ENCODE measurements around the gene CD160. TPM values are rescaled to one million over a fixed set of nuclear protein-coding genes. Genes with fewer than 3 reads are reported as not detected.
"Not testable (repeated sequence)": the region's sequence is repeated elsewhere in the genome, so short reads cannot be mapped to it uniquely, and the experiment has no call there.

Gene CD160
- total and polyA plus RNA-seq, 2 experiments from 2014 or later = 0.06 TPM; not detected in 1

DNA sequence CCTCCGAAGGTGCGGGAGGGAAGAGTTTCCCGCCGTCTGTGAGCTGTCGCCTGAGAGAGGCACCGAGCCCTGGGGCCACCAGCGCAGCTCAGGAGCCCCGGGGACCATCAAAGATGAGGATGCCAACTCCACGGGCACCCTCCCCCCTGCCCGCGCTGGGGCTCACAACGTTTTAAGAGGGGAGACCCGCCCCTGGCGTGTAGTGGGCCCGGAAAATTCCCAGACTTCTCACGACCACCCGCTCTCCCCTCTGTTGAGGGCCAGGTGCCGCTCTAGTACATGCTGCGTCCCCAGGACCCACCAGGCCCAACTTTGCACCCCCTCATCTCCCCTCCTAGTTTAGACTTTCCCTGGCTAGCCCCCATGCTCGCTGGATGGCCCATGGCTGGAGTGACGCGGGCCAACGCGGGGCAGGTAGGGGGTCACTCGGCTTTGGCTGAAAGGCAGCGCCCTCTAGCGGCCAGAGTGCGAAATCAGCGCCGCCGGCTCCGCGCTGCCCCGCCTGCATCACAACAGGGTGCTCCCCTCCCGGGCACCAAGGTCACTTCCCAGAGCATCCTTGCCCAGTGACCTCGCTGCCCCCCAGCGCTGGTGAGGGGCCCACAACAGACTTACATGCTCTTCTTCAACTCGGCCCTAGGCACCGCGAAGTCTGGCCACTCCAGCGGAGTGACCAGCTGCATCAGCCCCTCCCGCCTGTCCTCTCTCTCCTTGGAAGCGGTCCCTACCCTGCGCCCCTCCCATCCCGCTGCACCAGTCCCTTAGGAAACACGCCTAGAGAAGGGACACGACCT is 1.8 kb downstream of the CD160 start (continued):
- peak; percentile 83 for TF ChIP-seq CREB1 (CRISPR knock-in tag; IDR thresholded peaks at IDR 0.05; ENCODE audit: low read depth)

- not testable (repeated sequence) for ATAC-seq; H3K27me3 Mint-ChIP-seq (ENCODE audit: insufficient read depth, low read depth, poor library complexity); H3K36me3 Mint-ChIP-seq (ENCODE audit: low read depth); H3K9me3 Mint-ChIP-seq; H3K4me3 Mint-ChIP-seq; H3F3A ChIP-seq (replicated peaks; ENCODE audit: low read depth); H3K4me3 ChIP-seq; H3K9me2 ChIP-seq (ENCODE audit: insufficient read depth); H4K20me1 ChIP-seq (replicated peaks; ENCODE audit: insufficient read depth); H2AFZ ChIP-seq; DNase-seq (ENCODE audit: low spot score); H3K79me2 ChIP-seq (replicated peaks; ENCODE audit: insufficient read depth); H3K27me3 ChIP-seq (ENCODE audit: insufficient read depth); H3K4me1 ChIP-seq (ENCODE audit: insufficient read depth); H3K4me2 ChIP-seq; H3K27ac ChIP-seq (ENCODE audit: low read depth); H3K36me3 ChIP-seq (ENCODE audit: insufficient read depth); H3K27ac Mint-ChIP-seq
- H3K4me1 Mint-ChIP-seq = peaks cover 15% of the 10 kb centered on the region
Measured at GRCh38 chr1:145726193-145726592, 6.9 kb downstream of the CD160 start.

DNA sequence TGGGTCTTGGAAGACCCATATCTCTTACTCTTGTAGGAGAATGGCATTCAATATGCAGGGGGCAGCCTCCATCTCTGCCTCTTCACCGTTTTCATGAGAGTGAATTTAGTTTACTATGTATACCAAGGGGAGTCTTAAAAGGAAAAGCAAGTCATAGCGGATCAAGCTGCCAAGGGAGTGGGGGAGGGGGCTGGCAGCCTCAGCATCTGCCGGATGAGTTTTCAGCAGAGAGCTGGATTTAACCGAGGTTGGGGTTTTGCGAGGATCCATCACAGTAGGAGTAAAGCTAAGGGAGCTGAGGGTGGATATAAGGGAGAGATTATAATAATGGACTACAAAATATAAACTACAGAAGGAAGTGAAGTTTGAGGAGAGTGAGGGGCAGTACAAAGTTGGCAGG is 9.9 kb downstream of the CD160 start:
- H3K36me3 Mint-ChIP-seq (ENCODE audit: low read depth) = no peaks in the 10 kb centered on the region
- Histone ChIP-seq H3K27me3 (ENCODE audit: insufficient read depth) (no peaks in the 10 kb centered on the region), H3K9me2 (ENCODE audit: insufficient read depth) (no peaks in the 10 kb centered on the region), H3K4me1 (ENCODE audit: insufficient read depth) (0 out of 2 replicates have a peak, but pooled peaks cover 6% of the 10 kb centered on the region), H3F3A (replicated peaks; ENCODE audit: low read depth) (no peaks in the 10 kb centered on the region), H3K79me2 (replicated peaks; ENCODE audit: insufficient read depth) (no peaks in the 10 kb centered on the region), H3K4me3 (no peak overlapping the region), H2AFZ (no peak overlapping the region; the same call in 1 of the 2 replicates), H4K20me1 (replicated peaks; ENCODE audit: insufficient read depth) (0 out of 2 replicates have a peak, but pooled peaks cover under 1% of the 10 kb centered on the region), H3K36me3 (ENCODE audit: insufficient read depth) (no peaks in the 10 kb centered on the region), H3K27ac (ENCODE audit: low read depth) (no peak overlapping the region), H3K4me2 (no peak overlapping the region)
- H3K4me3 Mint-ChIP-seq = no peak overlapping the region
- ATAC-seq (peak; percentile 39), DNase-seq (ENCODE audit: low spot score) (no peak)
- peaks cover 23% of the 10 kb centered on the region for H3K4me1 Mint-ChIP-seq
- no peaks in the 10 kb centered on the region for H3K9me3 Mint-ChIP-seq
- no peak overlapping the region; the same call in 1 of the 2 replicates for H3K27ac Mint-ChIP-seq
- peaks cover 8% of the 10 kb centered on the region for H3K27me3 Mint-ChIP-seq (ENCODE audit: insufficient read depth, low read depth, poor library complexity)
- no peak for TF ChIP-seq ZNF114 (CRISPR knock-in tag; IDR thresholded peaks at IDR 0.05)
- no peak for TF ChIP-seq ZNF462 (CRISPR knock-in tag; IDR thresholded peaks at IDR 0.05)
- TF ChIP-seq EZH2 (IDR thresholded peaks at IDR 0.05; ENCODE audit: low read depth, unreplicated experiment) = no peak
- TF ChIP-seq NANOG (IDR thresholded peaks at IDR 0.05; ENCODE audit: borderline replicate concordance) = no peak
- TF ChIP-seq, protein P1, sequence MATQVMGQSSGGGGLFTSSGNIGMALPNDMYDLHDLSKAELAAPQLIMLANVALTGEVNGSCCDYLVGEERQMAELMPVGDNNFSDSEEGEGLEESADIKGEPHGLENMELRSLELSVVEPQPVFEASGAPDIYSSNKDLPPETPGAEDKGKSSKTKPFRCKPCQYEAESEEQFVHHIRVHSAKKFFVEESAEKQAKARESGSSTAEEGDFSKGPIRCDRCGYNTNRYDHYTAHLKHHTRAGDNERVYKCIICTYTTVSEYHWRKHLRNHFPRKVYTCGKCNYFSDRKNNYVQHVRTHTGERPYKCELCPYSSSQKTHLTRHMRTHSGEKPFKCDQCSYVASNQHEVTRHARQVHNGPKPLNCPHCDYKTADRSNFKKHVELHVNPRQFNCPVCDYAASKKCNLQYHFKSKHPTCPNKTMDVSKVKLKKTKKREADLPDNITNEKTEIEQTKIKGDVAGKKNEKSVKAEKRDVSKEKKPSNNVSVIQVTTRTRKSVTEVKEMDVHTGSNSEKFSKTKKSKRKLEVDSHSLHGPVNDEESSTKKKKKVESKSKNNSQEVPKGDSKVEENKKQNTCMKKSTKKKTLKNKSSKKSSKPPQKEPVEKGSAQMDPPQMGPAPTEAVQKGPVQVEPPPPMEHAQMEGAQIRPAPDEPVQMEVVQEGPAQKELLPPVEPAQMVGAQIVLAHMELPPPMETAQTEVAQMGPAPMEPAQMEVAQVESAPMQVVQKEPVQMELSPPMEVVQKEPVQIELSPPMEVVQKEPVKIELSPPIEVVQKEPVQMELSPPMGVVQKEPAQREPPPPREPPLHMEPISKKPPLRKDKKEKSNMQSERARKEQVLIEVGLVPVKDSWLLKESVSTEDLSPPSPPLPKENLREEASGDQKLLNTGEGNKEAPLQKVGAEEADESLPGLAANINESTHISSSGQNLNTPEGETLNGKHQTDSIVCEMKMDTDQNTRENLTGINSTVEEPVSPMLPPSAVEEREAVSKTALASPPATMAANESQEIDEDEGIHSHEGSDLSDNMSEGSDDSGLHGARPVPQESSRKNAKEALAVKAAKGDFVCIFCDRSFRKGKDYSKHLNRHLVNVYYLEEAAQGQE (IDR thresholded peaks at IDR 0.05; ENCODE audit: unreplicated experiment) = no peak
- TF ChIP-seq JUNB (IDR thresholded peaks at IDR 0.05; ENCODE audit: unreplicated experiment) = no peak
- TF ChIP-seq EZH2phosphoT487 (IDR thresholded peaks at IDR 0.05; ENCODE audit: unreplicated experiment) = no peak
- TF ChIP-seq STAT1 (IDR thresholded peaks at IDR 0.05; ENCODE audit: unreplicated experiment) = no peak
- no peak for TF ChIP-seq ZNF331 (CRISPR knock-in tag; IDR thresholded peaks at IDR 0.05; ENCODE audit: low read depth)
